K562 (cell line): ENCODE data around the gene OR6K2. TPM values are rescaled to one million over a fixed set of nuclear protein-coding genes. Genes with fewer than 3 reads are reported as not detected.

Source experiments
- ATAC-seq: fragments of 200-7000 bp; cut with Tn5 transposase; 3 replicates; pipeline ENCODE4 v1.9.1; 2020; ENCODE audit warnings: moderate library complexity
- BruUV-seq: library from RNA; stranded (reverse); fragments of 400-500 nt; replicated peaks from 2 replicates; lab custom pipeline; 2021; lab: Mats Ljungman, UMichigan
- CTCF ChIA-PET: fragments of 300-600 bp; formaldehyde crosslinking; extraction: SDS; loops from one replicate; lab custom pipeline; 2021; ENCODE audit warnings: low intra/inter-chr PET ratio; lab: Yijun Ruan, JAX
- POLR2A ChIA-PET: fragments of 300-600, 350-650 bp; sonication (Branson Sonifier 250); formaldehyde crosslinking; extraction: SDS; loops from one replicate; lab custom pipeline; 2021; ENCODE audit warnings: antibody characterized with exemption, inconsistent platforms; lab: Yijun Ruan, JAX
- DNase-seq, 4 experiments: peaks; one replicate each; pipeline versions ENCODE4 v3.0.0 to v3.0.0-alpha.2; 2011 to 2018; ENCODE audit warnings: low spot score in 3 of 4, mixed read lengths in 3 of 4; ENCODE audit errors: extremely low read depth in 1 of 4
- FAIRE-seq: peaks from 2 replicates; lab custom pipeline; 2011; peaks lifted over from hg19 to GRCh38; lab: Jason Lieb, UNC
- H2AFZ ChIP-seq: 2 replicates; pipeline ENCODE4 v1.6.0; 2011; ENCODE audit warnings: low read depth, low read length, control low read depth, inconsistent platforms
- H3K27ac ChIP-seq: fragments of 200-600 bp; 3 replicates; pipeline ENCODE4 v1.8.0; 2011; ENCODE audit warnings: low read depth, mild to moderate bottlenecking, control low read depth, inconsistent platforms, low read length, moderate library complexity, mixed read lengths; ENCODE audit errors: extremely low read depth
- H3K27me3 ChIP-seq, 2 experiments: fragments of 300-600 bp in 1 of 2; 2 replicates in 1 of 2; 3 replicates in 1 of 2; pipeline versions ENCODE4 v1.6.0 to v1.8.0; 2011; ENCODE audit warnings: inconsistent platforms in 2 of 2, low read length in 2 of 2, mild to moderate bottlenecking in 1 of 2, mixed read lengths in 1 of 2, moderate library complexity in 1 of 2; ENCODE audit not compliant: control insufficient read depth in 2 of 2, insufficient read depth in 2 of 2
- H3K36me3 ChIP-seq: fragments of 300-600 bp; 3 replicates; pipeline ENCODE4 v1.8.0; 2011; ENCODE audit warnings: mild to moderate bottlenecking, low read length, inconsistent platforms; ENCODE audit not compliant: control insufficient read depth, insufficient read depth
- H3K4me1 ChIP-seq, 2 experiments: fragments of 200-600 bp in 1 of 2; replicated peaks in 1 of 2; 2 replicates in 1 of 2; 3 replicates in 1 of 2; pipeline versions ENCODE4 v1.5.1 to v1.8.0; 2011; ENCODE audit warnings: inconsistent platforms in 2 of 2, low read length in 2 of 2, mild to moderate bottlenecking in 1 of 2, mixed read lengths in 1 of 2, moderate library complexity in 1 of 2; ENCODE audit not compliant: control insufficient read depth in 2 of 2, insufficient read depth in 2 of 2
- H3K4me2 ChIP-seq: 2 replicates; pipeline ENCODE4 v1.6.1; 2011; ENCODE audit warnings: low read length, control low read depth, inconsistent platforms, mixed read lengths; ENCODE audit not compliant: insufficient read depth
- H3K4me3 ChIP-seq: fragments of 200-600 bp; sonication (generic), shearing (Covaris generic); 2 replicates; pipeline ENCODE4 v1.5.1; 2016; ENCODE audit warnings: control low read depth, inconsistent platforms
- H3K79me2 ChIP-seq: fragments of 200-600 bp; 3 replicates; pipeline ENCODE4 v1.8.0; 2011; ENCODE audit warnings: low read length, inconsistent platforms; ENCODE audit not compliant: control insufficient read depth, insufficient read depth
- H3K9ac ChIP-seq, 2 experiments: 2 replicates each; pipeline versions ENCODE4 v1.6.0 to v1.6.1; 2011; ENCODE audit warnings: low read depth in 2 of 2, low read length in 2 of 2, control low read depth in 1 of 2, inconsistent platforms in 1 of 2, mild to moderate bottlenecking in 1 of 2, mixed read lengths in 1 of 2; ENCODE audit not compliant: insufficient read depth in 1 of 2
- H3K9me1 ChIP-seq: one replicate; pipeline ENCODE4 v1.6.0; 2011; ENCODE audit warnings: inconsistent platforms, mild to moderate bottlenecking, low read length, moderate library complexity; ENCODE audit not compliant: control insufficient read depth, insufficient read depth
- H3K9me3 ChIP-seq: replicated peaks from 2 replicates; pipeline ENCODE4 v1.5.1; 2011; ENCODE audit warnings: low read depth, low read length, inconsistent platforms; ENCODE audit not compliant: control insufficient read depth, insufficient read depth
- H4K20me1 ChIP-seq: replicated peaks from 2 replicates; pipeline ENCODE4 v1.6.1; 2011; ENCODE audit warnings: low read length, inconsistent platforms, mixed read lengths; ENCODE audit not compliant: control insufficient read depth, insufficient read depth
- BDP1 ChIP-seq: IDR thresholded peaks from 3 replicates; pipeline ENCODE4 v1.6.1; 2011; ENCODE audit not compliant: insufficient read length, insufficient read depth
- EZH2 ChIP-seq: IDR thresholded peaks from 2 replicates; pipeline ENCODE4 v1.6.1; 2012; ENCODE audit warnings: low read depth, mild to moderate bottlenecking, inconsistent platforms, low read length, borderline replicate concordance
- FOXJ3 ChIP-seq: sonication (generic); formaldehyde crosslinking; IDR thresholded peaks from 2 replicates; pipeline ENCODE4 v1.4.0; 2020; ENCODE audit warnings: mild to moderate bottlenecking, missing genetic modification reagents
- MTA3 ChIP-seq: fragments of 450-650 bp; formaldehyde crosslinking; IDR thresholded peaks from 2 replicates; pipeline ENCODE4 v1.6.1; 2017; ENCODE audit warnings: mild to moderate bottlenecking, borderline replicate concordance
- NUFIP1 ChIP-seq: fragments of 450-650 bp; IDR thresholded peaks from 2 replicates; pipeline ENCODE4 v1.6.1; 2018; ENCODE audit not compliant: partially characterized antibody
- PKNOX1 ChIP-seq: fragments of 450-650 bp; IDR thresholded peaks from 2 replicates; pipeline ENCODE4 v1.6.1; 2016
- RBM34 ChIP-seq: fragments of 200-400 bp; formaldehyde crosslinking; IDR thresholded peaks from 2 replicates; pipeline ENCODE4 v1.6.1; 2018; ENCODE audit warnings: low read length, borderline replicate concordance; ENCODE audit not compliant: insufficient read depth
- REST ChIP-seq, 2 experiments: fragments of 450-650 bp; formaldehyde crosslinking in 1 of 2; IDR thresholded peaks; 2 replicates each; pipeline versions ENCODE4 v1.4.0 to v1.6.1; 2014 to 2020; ENCODE audit warnings: mild to moderate bottlenecking in 2 of 2, borderline replicate concordance in 1 of 2, low read depth in 1 of 2
- SRSF9 ChIP-seq: fragments of 200-400 bp; formaldehyde crosslinking; IDR thresholded peaks from 2 replicates; pipeline ENCODE4 v1.6.1; 2017; ENCODE audit warnings: low read depth, low read length, borderline replicate concordance
- ZNF143 ChIP-seq: sonication (generic); formaldehyde crosslinking; IDR thresholded peaks from 2 replicates; pipeline ENCODE4 v1.9.0; 2022; ENCODE audit warnings: mild to moderate bottlenecking, missing genetic modification reagents
- ZNF695 ChIP-seq: fragments of 450-650 bp; formaldehyde crosslinking; IDR thresholded peaks from 2 replicates; pipeline ENCODE4 v1.4.0; 2020; ENCODE audit warnings: mild to moderate bottlenecking, moderate library complexity
- in situ Hi-C: fragments of 300-500 bp; cut with MboI; formaldehyde crosslinking; loops from 4 replicates; pipeline ENCODE4 v1.15.0; 2018; ENCODE audit warnings: inconsistent platforms, mixed read lengths
- intact Hi-C: fragments of 100-400 bp; cut with micrococcal nuclease; formaldehyde crosslinking; loops from 2 replicates; pipeline ENCODE4 v1.14.2; 2022
- polyA plus RNA-seq, 8 experiments: library from polyadenylated mRNA; depleted of rRNA in 4 of 8; stranded (reverse) in 5 of 8; unstranded in 3 of 8; fragments of >200 nt; fragmentation: Nextera tagmentation in 2 of 8; fragmentation: Illumina TruSeq in 1 of 8; extraction: Ambion mirVana in 2 of 8; extraction: Trizol in 1 of 8; gene quantifications; 2 replicates each; pipeline versions ENCODE4 v1.2.1 to v1.2.3, GENCODE V29; 2011 to 2014; ENCODE audit warnings: inconsistent platforms in 1 of 8, missing spikeins in 1 of 8
- total RNA-seq, 7 experiments: library from RNA; depleted of rRNA in 6 of 7; stranded (reverse); fragments of >200 nt in 6 of 7; fragmentation: Illumina TruSeq in 2 of 7; extraction: Trizol in 2 of 7; gene quantifications; 2 replicates each; pipeline versions ENCODE4 v1.2.1 to v1.2.3, GENCODE V29; 2011 to 2021; ENCODE audit warnings: low replicate concordance in 1 of 7

OR6K2 gene
- total and polyA plus RNA-seq, 9 of the 15 experiments (the other 6 are each of a cell fraction or from before 2014, with no cell fraction given), result not detected

- TF ChIP-seq REST (IDR thresholded peaks at IDR 0.05; ENCODE audit: borderline replicate concordance) (peak; percentile 30; the same call in 1 of the 2 replicates), REST (CRISPR knock-in tag; IDR thresholded peaks at IDR 0.05; ENCODE audit: low read depth) (no peak)
Observed at GRCh38 chr1:158654571-158654970, 45.9 kb downstream of the OR6K2 start (continued).

- no peak for DNase-seq
- FAIRE-seq, result no peak
Observed at GRCh38 chr1:158654086-158654485, 46.4 kb downstream of the OR6K2 start.

More at GRCh38 chr1:158654086-158654485, 46.4 kb downstream of the OR6K2 start:
- Histone ChIP-seq H3K4me2 (no peak overlapping the region), H3K27me3 (no peaks in the 10 kb centered on the region), H3K27ac (no peak overlapping the region)
- intact Hi-C loops, result loop anchor here (10.0 kb wide), 1 partner anchor 341 kb away; no protein-coding TSS in a partner anchor
- TF ChIP-seq BDP1, result no peak
- no peak for TF ChIP-seq MTA3
- TF ChIP-seq SRSF9, result no peak
- no peak for TF ChIP-seq RBM34
- no peak for TF ChIP-seq NUFIP1
- TF ChIP-seq ZNF695 (CRISPR knock-in tag), result no peak
- TF ChIP-seq PKNOX1, result no peak
- TF ChIP-seq EZH2, result no peak
- TF ChIP-seq FOXJ3 (CRISPR knock-in tag), result no peak
- no peak for TF ChIP-seq ZNF143 (CRISPR knock-in tag)
- TF ChIP-seq, all 486 proteins: peak for 0
- CTCF ChIA-PET, result interaction anchor here (0.7 kb wide), 1 partner anchor 436 kb away, joined by 3 read pairs; no protein-coding TSS in a partner anchor
- no peak for ATAC-seq
- Histone ChIP-seq H3K79me2 (no peaks in the 10 kb centered on the region), H3K9me3 (no peaks in the 10 kb centered on the region), H3K9ac (no peak overlapping the region), H3K9me1 (no peaks in the 10 kb centered on the region), H4K20me1 (no peaks in the 10 kb centered on the region), H2AFZ (no peak overlapping the region), H3K4me1 (no peaks in the 10 kb centered on the region), H3K4me3 (no peak overlapping the region), H3K36me3 (peaks cover 98% of the 10 kb centered on the region)
- BruUV-seq, result no TSS peak
- in situ Hi-C loops, result no loop called here
- POLR2A ChIA-PET, result interaction anchor here (1.4 kb wide), 1 partner anchor 8 kb away, joined by 3 read pairs; no protein-coding TSS in a partner anchor
